GM19452 (cell line): ENCODE results near the gene KLHL14.
"Not testable (repeated sequence)": the region's sequence is repeated elsewhere in the genome, so short reads cannot be mapped to it uniquely, and the experiment has no call there.

Experiments
- ATAC-seq: cut with Tn5 transposase; IDR thresholded peaks from one replicate; pipeline ENCODE4 v1.9.1; 2021; ENCODE audit not compliant: unreplicated experiment

The KLHL14 gene

DNA sequence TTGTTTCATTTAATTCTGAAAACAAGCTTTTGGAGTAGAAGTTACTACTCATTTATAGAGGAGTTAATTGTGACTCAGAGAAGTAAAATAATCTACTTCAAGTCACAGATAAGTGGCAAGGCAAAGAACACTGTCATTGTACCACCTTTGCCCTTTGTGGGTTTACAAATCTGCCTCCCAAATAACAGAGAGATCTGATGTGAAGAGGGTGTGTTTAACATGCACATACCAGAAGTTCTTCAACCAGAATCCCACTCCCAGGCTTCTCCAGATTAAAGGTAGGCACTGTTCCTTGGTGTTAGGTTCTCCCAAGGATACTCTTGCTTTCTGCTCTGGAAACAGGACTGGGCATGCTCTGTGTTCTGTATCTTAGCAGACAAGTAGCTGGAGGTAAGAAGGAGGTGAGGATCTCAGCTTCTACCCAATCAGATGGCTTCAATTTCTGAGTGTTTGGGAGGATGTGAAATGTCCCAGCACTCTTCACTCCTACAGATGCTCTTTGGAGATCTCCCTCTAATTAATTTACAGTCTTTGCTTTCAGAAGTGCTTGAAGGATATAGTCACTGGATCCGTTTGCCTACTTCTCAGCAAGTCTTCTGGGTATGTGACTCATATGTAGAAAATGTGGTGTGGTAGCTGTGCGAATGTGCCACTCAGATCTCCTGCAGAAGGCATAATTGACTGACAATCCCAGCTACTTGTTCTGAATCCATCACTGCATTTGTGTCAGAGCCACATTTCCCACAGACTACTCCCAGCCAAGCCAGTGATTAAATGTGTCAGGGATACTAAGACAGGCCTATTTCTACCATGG is 111.1 kb downstream of the KLHL14 start:
- ATAC-seq = no peak

DNA sequence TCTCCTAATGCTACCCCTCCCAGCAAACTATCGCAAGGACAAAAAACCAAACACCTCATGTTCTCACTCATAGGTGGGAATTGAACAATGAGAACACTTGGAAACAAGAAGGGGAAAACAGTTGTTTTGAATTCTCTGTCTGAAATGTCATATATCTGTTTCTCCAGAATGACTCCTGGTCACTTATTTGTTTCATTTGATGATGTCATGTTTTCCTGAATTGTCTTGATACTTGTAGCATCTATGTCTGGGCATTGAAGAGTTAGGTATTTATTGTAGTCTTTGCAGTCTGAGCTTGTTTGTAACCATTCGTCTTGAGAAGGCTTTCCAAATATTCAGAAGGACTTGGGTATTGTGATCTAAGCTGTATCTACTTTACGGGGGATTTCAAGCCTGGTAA is 118.3 kb downstream of the KLHL14 start:
- ATAC-seq = not testable (repeated sequence)

DNA sequence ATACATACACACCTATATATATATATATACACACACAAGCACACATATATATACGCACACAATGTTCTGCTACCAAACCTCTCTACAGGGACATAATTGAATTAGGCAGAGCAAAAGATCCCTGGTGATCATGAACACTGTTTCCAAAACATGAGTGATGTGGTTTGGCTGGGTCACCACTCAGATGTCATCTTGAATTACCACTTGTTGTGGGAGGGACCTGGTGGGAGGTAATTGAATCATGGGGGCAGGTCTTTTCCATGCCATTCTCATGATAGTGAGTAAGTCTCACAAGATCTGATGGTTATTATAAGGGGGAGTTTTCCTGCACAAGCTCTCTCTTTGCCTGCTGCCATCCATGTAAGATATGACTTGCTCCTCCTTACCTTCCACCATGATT is 135.2 kb downstream of the KLHL14 start:
- ATAC-seq = not testable (repeated sequence)

DNA sequence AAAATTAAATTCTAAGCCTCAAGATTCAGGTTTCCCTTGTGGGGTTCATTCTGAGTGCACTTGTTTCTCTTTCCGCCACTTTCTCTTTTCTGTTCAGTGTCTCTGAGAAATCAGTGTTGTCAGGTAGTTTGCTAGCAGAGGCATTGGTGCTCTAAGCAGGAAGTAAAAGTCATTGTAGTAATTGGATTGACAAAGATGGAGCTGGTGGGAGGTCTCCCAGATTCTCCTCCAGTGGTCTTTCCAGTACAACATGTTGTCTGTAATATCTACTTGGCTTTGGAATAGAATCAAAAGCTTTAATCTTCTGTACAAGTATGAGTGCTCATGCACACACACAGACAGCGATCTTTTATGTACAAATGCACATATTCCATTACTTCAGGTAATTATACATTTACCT is 135.6 kb downstream of the KLHL14 start:
- ATAC-seq = no peak

DNA sequence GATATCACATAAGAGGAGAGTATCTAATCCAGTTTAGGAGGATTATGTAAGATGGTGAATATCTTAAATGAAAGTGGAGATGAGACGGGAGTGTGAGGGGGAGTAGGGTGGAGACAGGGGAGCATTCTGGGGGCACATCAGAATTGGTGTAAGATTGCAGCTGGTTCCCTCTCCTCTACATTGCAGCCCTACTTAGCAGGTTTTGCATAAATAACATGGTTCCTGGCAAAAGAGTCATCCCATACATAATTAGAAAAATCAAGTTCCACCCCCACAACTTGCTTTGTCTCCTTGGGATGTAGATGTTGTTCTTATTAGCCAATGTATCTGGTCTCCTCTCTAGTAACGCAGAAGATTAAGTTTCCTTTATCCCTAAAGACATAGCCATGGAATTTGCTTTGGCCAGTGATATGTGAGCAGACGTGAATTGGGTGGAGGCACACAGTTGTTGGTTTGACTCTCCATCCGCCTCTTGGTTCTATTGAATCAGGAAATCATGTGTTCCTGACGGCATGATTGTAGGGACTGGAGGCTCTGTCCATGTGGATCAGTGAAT is 137.9 kb downstream of the KLHL14 start:
- no peak for ATAC-seq

DNA sequence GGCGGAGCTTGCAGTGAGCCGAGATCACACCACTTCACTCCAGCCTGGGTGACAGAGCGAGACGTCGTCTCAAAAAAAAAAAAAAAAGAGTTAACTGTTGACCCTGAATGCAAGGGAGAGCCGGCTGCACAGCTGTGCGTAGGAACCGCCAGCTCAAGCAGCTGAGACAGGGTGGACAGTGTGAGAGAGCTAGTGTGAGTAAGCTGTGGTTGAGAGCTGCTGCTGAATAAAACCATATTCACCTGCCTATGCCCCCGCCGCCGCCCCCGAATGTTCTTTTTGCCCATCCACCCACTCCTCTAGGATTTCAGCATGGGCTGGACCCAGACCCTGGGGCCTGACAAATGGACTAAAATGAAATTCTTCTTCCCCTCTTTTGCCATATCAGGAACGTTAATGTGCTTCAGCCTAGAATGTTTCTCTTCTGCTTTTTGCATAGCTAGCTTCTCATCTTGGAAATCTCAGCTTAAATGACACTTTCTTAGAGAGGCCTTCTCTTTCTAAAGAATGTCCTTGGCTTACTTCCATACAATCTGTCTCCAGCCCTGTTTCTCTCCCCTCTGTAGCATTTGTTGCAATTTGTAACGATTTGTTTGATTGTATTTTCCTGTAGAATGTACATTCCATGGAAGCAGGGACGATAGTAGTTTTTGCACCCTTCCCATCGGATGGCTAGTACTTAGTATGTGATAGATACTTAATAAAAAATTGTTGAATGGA is 142.7 kb downstream of the KLHL14 start:
- ATAC-seq = no peak

DNA sequence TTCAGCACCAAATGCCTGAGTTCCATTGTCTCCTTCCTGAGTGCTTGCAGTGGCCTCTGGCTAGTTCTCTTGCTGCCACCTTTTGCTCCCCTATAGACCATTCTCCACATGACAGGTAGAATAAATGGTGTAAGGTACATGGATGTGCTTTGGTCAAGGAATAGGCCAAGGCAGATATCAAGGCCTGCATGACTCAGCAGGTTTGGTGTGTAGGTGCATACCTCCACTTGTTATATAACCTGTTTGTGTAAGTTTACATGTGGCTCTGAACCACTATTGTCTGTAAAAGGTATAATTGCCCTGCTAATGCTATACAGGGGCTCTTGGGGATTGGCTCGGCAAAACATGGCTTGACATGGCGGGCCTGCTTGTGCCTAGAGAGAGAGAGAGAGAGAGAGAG is 143.5 kb downstream of the KLHL14 start:
- ATAC-seq = no peak

DNA sequence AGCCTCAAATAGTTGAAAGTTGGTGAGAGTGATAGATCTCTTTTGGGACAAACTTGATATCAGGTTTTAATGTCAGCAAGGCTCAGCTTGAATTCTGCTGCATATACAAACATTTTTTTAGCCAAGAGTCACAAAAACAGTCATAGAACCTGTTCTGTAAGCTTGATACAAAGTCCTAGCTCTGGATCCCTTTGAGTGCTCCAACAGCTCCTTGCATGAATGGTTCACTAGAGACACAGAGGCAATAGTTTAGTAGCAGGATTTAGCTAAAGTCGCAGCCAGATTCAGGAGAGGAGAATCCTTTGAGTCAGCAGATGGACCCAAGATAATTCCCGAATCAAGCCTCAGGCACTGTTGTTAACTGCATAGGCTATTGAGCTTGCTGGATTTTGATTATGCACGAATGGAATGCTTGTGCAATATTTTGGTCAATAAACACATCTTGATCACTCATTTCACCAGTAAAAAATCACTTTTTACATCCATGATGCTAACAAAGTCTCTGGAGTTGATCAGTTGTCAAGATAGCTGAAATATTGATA is 148.6 kb downstream of the KLHL14 start:
- no peak for ATAC-seq

DNA sequence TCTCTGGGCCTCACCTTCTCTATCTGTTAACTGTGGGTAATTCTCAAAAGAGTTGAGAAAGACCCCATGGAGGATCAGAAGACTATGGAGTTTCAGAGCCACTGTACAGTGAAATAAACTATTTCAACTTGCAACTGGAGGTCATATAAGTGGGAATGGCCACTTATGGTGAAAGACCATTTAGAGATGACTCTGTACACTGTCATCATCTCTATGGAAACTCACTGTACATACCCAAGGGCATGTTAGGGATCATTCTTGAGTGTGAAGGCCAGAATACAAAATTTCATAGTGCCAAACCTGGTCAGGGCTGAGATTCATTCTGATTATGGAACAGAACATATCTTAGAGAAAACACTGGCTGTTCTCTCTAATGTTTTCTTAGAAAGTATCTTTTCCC is 149.3 kb downstream of the KLHL14 start:
- ATAC-seq = no peak
